HepG2 (cell line): ENCODE results near the gene TXNRD1. TPM values are rescaled to one million over a fixed set of nuclear protein-coding genes. Genes with fewer than 3 reads are reported as not detected.

ENCODE experiments used
- ATAC-seq: fragments of 200-7000 bp; cut with Tn5 transposase; 3 replicates; pipeline ENCODE4 v1.9.1; 2020; ENCODE audit warnings: mild to moderate bottlenecking, moderate library complexity
- BruUV-seq: library from RNA; stranded (reverse); fragments of 400-500 nt; replicated peaks from 2 replicates; lab custom pipeline; 2021; lab: Mats Ljungman, UMichigan
- CTCF ChIA-PET: fragments of 300-600 bp; formaldehyde crosslinking; extraction: SDS; loops from one replicate; lab custom pipeline; 2021; ENCODE audit warnings: low total read pairs, inconsistent platforms, low intra/inter-chr PET ratio; lab: Yijun Ruan, JAX
- POLR2A ChIA-PET: fragments of 350-600 bp; sonication (Branson Sonifier 250); formaldehyde crosslinking; loops from one replicate; lab custom pipeline; 2020; ENCODE audit warnings: antibody characterized with exemption, inconsistent platforms; lab: Yijun Ruan, JAX
- DNase-seq: peaks from one replicate; pipeline ENCODE4 v3.0.0-alpha.2; 2015; ENCODE audit warnings: low spot score
- FAIRE-seq: peaks from 3 replicates; lab custom pipeline; 2011; peaks lifted over from hg19 to GRCh38; lab: Jason Lieb, UNC
- H2AFZ ChIP-seq: one replicate; pipeline ENCODE4 v1.6.1; 2011; ENCODE audit warnings: low read length, inconsistent platforms
- H3K27ac ChIP-seq: fragments of 300-600 bp; 3 replicates; pipeline ENCODE4 v1.8.0; 2011; ENCODE audit warnings: mixed run types, mild to moderate bottlenecking, mixed read lengths, low read length, inconsistent platforms; ENCODE audit not compliant: insufficient read depth; ENCODE audit errors: extremely low read length
- H3K27me3 ChIP-seq, 2 experiments: fragments of 200-600 bp in 1 of 2; 2 replicates in 1 of 2; 3 replicates in 1 of 2; pipeline versions ENCODE4 v1.6.0 to v1.8.0; 2011; ENCODE audit warnings: low read length in 2 of 2, mild to moderate bottlenecking in 2 of 2, moderate library complexity in 2 of 2, inconsistent platforms in 1 of 2; ENCODE audit not compliant: insufficient read depth in 2 of 2, control insufficient read depth in 1 of 2
- H3K36me3 ChIP-seq, 2 experiments: fragments of 200-600 bp in 1 of 2; replicated peaks in 1 of 2; 2 replicates in 1 of 2; 3 replicates in 1 of 2; pipeline versions ENCODE4 v1.5.1 to v1.8.0; 2011; ENCODE audit warnings: low read length in 2 of 2, inconsistent platforms in 1 of 2; ENCODE audit not compliant: insufficient read depth in 2 of 2, control insufficient read depth in 1 of 2
- H3K4me1 ChIP-seq: 2 replicates; pipeline ENCODE4 v1.5.1; 2012; ENCODE audit warnings: low read length, inconsistent platforms; ENCODE audit not compliant: insufficient read depth
- H3K4me2 ChIP-seq: 2 replicates; pipeline ENCODE4 v1.6.0; 2011; ENCODE audit warnings: low read depth, low read length, inconsistent platforms
- H3K4me3 ChIP-seq, 3 experiments: fragments of 200-600 bp in 1 of 3; sonication (generic), shearing (Covaris generic) in 1 of 3; replicated peaks in 1 of 3; 2 replicates each; pipeline ENCODE4 v1.5.1; 2011 to 2016; ENCODE audit warnings: low read length in 3 of 3, inconsistent platforms in 2 of 3, low read depth in 2 of 3, mild to moderate bottlenecking in 2 of 3, control low read depth in 1 of 3, mixed read lengths in 1 of 3; ENCODE audit not compliant: insufficient read depth in 1 of 3
- H3K79me2 ChIP-seq: one replicate; pipeline ENCODE4 v1.6.1; 2011; ENCODE audit warnings: low read length, inconsistent platforms; ENCODE audit not compliant: insufficient read depth
- H3K9ac ChIP-seq: 2 replicates; pipeline ENCODE4 v1.6.0; 2011; ENCODE audit warnings: mild to moderate bottlenecking, low read depth, low read length, inconsistent platforms; ENCODE audit not compliant: insufficient read depth
- H3K9me3 ChIP-seq: 2 replicates; pipeline ENCODE4 v1.5.1; 2012; ENCODE audit warnings: mild to moderate bottlenecking, low read length
- H4K20me1 ChIP-seq: 2 replicates; pipeline ENCODE4 v1.6.0; 2011; ENCODE audit warnings: inconsistent platforms, mild to moderate bottlenecking, low read length, moderate library complexity; ENCODE audit not compliant: insufficient read depth
- ELF4 ChIP-seq: sonication (generic); formaldehyde crosslinking; IDR thresholded peaks from 2 replicates; pipeline ENCODE4 v1.5.0; 2020; ENCODE audit warnings: missing genetic modification reagents, mild to moderate bottlenecking, moderate library complexity, borderline replicate concordance
- KDM4B ChIP-seq: sonication (generic); formaldehyde crosslinking; IDR thresholded peaks from 2 replicates; pipeline ENCODE4 v1.4.0; 2020; ENCODE audit warnings: missing genetic modification reagents
- ZNF792 ChIP-seq: IDR thresholded peaks from 2 replicates; pipeline ENCODE4 v1.6.1; 2016
- WGBS: methylation state at CpG from one replicate; pipeline ENCODE4 v1.1.6; 2017; ENCODE audit warnings: low lambda C conversion rate; 5-methylcytosine and 5-hydroxymethylcytosine counted together
- in situ Hi-C: cut with HindIII; loops from 2 replicates; pipeline ENCODE4 v1.10.0; 2017; ENCODE audit warnings: low pct_unique_long_range_greater_than_20kb; ENCODE audit not compliant: extremely low pct_ligation_motif_present
- intact Hi-C: fragments of 100-400 bp; cut with micrococcal nuclease; formaldehyde crosslinking; loops from one replicate; pipeline ENCODE4 v1.10.0; 2022; ENCODE audit not compliant: unreplicated experiment
- polyA plus RNA-seq, 8 experiments: library from polyadenylated mRNA; depleted of rRNA in 3 of 8; stranded (reverse) in 7 of 8; unstranded in 1 of 8; fragments of >200 nt; fragmentation: Illumina TruSeq in 4 of 8; extraction: Trizol in 4 of 8; gene quantifications; 2 replicates each; pipeline versions ENCODE4 v1.2.1 to v1.2.3, GENCODE V29; 2011 to 2016; ENCODE audit warnings: low read depth in 4 of 8, missing spikeins in 1 of 8, mixed read lengths in 1 of 8; ENCODE audit not compliant: insufficient read depth in 1 of 8
- total RNA-seq, 5 experiments: library from RNA; depleted of rRNA; stranded (reverse); fragments of >200 nt; fragmentation: Illumina TruSeq; extraction: Trizol; gene quantifications; 2 replicates each; pipeline ENCODE4 v1.2.3, GENCODE V29; 2016; ENCODE audit warnings: low read depth in 1 of 5
- TF ChIP-seq, protein P1 (sequence below): fragments of 450-650 bp; IDR thresholded peaks from 2 replicates; pipeline ENCODE4 v1.6.1; 2016
- TF ChIP-seq, protein P2 (sequence below): sonication (generic); formaldehyde crosslinking; IDR thresholded peaks from 2 replicates; pipeline ENCODE4 v1.8.0; 2022; ENCODE audit warnings: mild to moderate bottlenecking, missing genetic modification reagents, moderate library complexity
- TF ChIP-seq, protein P3 (sequence below): sonication (generic); formaldehyde crosslinking; IDR thresholded peaks from 2 replicates; pipeline ENCODE4 v1.8.1; 2022; ENCODE audit warnings: low read depth, mild to moderate bottlenecking, missing genetic modification reagents
- TF ChIP-seq, protein P4 (sequence below): sonication (generic); formaldehyde crosslinking; IDR thresholded peaks from 2 replicates; pipeline ENCODE4 v1.4.0; 2020; ENCODE audit warnings: missing genetic modification reagents

Gene TXNRD1
- total and polyA plus RNA-seq, 2 of the 13 experiments (the other 11 are each of a cell fraction or from before 2014, with no cell fraction given), result 54.0 to 190 TPM

DNA sequence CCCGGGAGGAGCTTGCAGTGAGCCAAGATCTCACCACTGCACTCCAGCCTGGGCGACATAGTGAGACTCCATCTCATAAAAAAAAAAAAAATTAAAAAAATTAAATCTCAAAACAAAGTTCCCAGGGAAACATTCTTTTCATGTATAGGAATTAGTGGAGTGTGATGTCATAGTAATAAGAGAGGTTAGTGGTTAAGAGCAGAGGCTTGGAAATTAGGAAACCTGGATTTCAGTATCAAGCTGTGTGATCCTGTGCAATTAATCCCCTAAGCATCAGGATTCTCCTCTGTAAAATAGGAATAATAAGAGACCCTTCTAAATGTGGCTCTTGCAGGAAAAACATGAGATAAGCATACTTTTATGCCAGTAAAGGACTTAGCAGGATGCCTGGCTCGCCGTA, 3.1 kb upstream of the TXNRD1 start:
- Histone ChIP-seq H3K9me3 (no peaks in the 10 kb centered on the region), H4K20me1 (no peaks in the 10 kb centered on the region), H2AFZ (no peak overlapping the region), H3K79me2 (no peaks in the 10 kb centered on the region), H3K36me3 (no peaks in the 10 kb centered on the region), H3K9ac (no peak overlapping the region), H3K4me3 (no peak overlapping the region), H3K27ac (no peak overlapping the region), H3K4me2 (no peak overlapping the region), H3K4me1 (no peaks in the 10 kb centered on the region), H3K27me3 (no peaks in the 10 kb centered on the region)
- intact Hi-C loops, result no loop called here
- ChIA-PET POLR2A (interaction anchor here (0.7 kb wide), 1 partner anchor 102 kb away, joined by 3 read pairs; no protein-coding TSS in a partner anchor), CTCF (no interaction called here)
- TF ChIP-seq, protein P1, sequence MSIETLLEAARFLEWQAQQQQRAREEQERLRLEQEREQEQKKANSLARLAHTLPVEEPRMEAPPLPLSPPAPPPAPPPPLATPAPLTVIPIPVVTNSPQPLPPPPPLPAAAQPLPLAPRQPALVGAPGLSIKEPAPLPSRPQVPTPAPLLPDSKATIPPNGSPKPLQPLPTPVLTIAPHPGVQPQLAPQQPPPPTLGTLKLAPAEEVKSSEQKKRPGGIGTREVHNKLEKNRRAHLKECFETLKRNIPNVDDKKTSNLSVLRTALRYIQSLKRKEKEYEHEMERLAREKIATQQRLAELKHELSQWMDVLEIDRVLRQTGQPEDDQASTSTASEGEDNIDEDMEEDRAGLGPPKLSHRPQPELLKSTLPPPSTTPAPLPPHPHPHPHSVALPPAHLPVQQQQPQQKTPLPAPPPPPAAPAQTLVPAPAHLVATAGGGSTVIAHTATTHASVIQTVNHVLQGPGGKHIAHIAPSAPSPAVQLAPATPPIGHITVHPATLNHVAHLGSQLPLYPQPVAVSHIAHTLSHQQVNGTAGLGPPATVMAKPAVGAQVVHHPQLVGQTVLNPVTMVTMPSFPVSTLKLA, result no peak
- TF ChIP-seq ELF4 (CRISPR knock-in tag), result no peak
- TF ChIP-seq, protein P2, sequence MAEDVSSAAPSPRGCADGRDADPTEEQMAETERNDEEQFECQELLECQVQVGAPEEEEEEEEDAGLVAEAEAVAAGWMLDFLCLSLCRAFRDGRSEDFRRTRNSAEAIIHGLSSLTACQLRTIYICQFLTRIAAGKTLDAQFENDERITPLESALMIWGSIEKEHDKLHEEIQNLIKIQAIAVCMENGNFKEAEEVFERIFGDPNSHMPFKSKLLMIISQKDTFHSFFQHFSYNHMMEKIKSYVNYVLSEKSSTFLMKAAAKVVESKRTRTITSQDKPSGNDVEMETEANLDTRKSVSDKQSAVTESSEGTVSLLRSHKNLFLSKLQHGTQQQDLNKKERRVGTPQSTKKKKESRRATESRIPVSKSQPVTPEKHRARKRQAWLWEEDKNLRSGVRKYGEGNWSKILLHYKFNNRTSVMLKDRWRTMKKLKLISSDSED (CRISPR knock-in tag), result no peak
- TF ChIP-seq, protein P3, sequence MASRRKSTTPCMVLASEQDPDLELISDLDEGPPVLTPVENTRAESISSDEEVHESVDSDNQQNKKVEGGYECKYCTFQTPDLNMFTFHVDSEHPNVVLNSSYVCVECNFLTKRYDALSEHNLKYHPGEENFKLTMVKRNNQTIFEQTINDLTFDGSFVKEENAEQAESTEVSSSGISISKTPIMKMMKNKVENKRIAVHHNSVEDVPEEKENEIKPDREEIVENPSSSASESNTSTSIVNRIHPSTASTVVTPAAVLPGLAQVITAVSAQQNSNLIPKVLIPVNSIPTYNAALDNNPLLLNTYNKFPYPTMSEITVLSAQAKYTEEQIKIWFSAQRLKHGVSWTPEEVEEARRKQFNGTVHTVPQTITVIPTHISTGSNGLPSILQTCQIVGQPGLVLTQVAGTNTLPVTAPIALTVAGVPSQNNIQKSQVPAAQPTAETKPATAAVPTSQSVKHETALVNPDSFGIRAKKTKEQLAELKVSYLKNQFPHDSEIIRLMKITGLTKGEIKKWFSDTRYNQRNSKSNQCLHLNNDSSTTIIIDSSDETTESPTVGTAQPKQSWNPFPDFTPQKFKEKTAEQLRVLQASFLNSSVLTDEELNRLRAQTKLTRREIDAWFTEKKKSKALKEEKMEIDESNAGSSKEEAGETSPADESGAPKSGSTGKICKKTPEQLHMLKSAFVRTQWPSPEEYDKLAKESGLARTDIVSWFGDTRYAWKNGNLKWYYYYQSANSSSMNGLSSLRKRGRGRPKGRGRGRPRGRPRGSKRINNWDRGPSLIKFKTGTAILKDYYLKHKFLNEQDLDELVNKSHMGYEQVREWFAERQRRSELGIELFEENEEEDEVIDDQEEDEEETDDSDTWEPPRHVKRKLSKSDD (CRISPR knock-in tag), result no peak
- no peak for TF ChIP-seq ZNF792 (CRISPR knock-in tag)
- TF ChIP-seq, protein P4, sequence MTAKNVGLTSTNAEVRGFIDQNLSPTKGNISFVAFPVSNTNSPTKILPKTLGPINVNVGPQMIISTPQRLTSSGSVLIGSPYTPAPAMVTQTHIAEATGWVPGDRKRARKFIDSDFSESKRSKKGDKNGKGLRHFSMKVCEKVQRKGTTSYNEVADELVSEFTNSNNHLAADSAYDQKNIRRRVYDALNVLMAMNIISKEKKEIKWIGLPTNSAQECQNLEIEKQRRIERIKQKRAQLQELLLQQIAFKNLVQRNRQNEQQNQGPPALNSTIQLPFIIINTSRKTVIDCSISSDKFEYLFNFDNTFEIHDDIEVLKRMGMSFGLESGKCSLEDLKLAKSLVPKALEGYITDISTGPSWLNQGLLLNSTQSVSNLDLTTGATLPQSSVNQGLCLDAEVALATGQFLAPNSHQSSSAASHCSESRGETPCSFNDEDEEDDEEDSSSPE, result no peak
- TF ChIP-seq KDM4B (CRISPR knock-in tag), result no peak
- 61% methylated on average over 4 of the region's 4 CpGs for WGBS
- in situ Hi-C loops, result loop anchor here (10.0 kb wide), 1 partner anchor 72 kb away; no protein-coding TSS in a partner anchor
- no TSS peak for BruUV-seq
- no peak for ATAC-seq
- DNase-seq, result no peak
- FAIRE-seq, result no peak
